Measurements from ENCODE around the gene GRID1. TPM values are rescaled to one million over a fixed set of nuclear protein-coding genes. Genes with fewer than 3 reads are reported as not detected.

GRID1 gene
- polyA plus RNA-seq, 1 donor (not counting 4 experiments of a cell fraction or from before 2014, with no cell fraction given): 0.01 TPM

DNA sequence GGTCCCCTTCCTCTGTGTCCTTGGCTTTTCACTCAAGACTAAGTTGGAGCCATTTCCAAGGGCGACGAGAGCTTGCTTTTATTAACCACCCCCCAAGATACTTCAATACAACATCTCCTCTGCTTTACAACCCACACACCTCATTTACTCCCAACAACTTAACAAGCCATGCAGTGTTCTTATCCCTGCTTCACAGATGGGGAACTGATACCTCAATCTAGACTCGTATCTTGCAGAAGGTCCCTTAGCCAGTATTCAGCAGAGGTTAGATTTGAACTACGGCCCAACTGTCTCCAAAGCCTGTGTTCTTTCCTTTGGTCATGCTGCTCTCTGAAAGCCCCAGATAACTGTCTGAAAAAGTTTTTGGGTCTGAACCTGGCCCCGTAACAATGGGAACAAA is 444.8 kb downstream of the GRID1 start:
- Histone ChIP-seq H3K4me1 (ENCODE audit: control insufficient read depth, extremely low read depth, insufficient read depth, low read length) (no peaks in the 10 kb centered on the region), H3K9me1 (ENCODE audit: control insufficient read depth, extremely low read depth, insufficient read depth, low read length) (no peaks in the 10 kb centered on the region), H3K4me2 (ENCODE audit: control insufficient read depth, extremely low read depth, insufficient read depth, low read depth, low read length) (no peak overlapping the region), H3K27ac (ENCODE audit: control insufficient read depth, insufficient read depth, low read length) (no peak overlapping the region), H3K36me3 (ENCODE audit: control insufficient read depth in 2 of 2, extremely low read depth in 1 of 2, insufficient read depth in 2 of 2, low read length in 2 of 2) (no peaks in the 10 kb centered on the region), H3K79me2 (ENCODE audit: control insufficient read depth, insufficient read depth, low read length) (no peaks in the 10 kb centered on the region), H3K4me3 (ENCODE audit: control insufficient read depth in 2 of 3, extremely low read depth in 1 of 3, insufficient read depth in 2 of 3, low read depth in 1 of 3, low read length in 3 of 3) (no peak overlapping the region), H3K9me3 (ENCODE audit: control insufficient read depth, low read depth, low read length) (no peaks in the 10 kb centered on the region), H3K9ac (ENCODE audit: control insufficient read depth, extremely low read depth, insufficient read depth, low read length) (no peak overlapping the region), H3K27me3 (ENCODE audit: control insufficient read depth, extremely low read depth, insufficient read depth, low read length) (no peaks in the 10 kb centered on the region), H4K20me1 (ENCODE audit: control insufficient read depth, extremely low read depth, insufficient read depth, low read length) (no peaks in the 10 kb centered on the region), H2AFZ (ENCODE audit: control insufficient read depth, low read length) (no peak overlapping the region)
- dilution Hi-C loops (cut with MboI; ENCODE audit: extremely low pct_ligation_motif_present, low sequenced_read_pairs): no loop called here
- no peak for FAIRE-seq
- DNase-seq (ENCODE audit: low read depth, low spot score): no peak
- TF ChIP-seq, protein P1, sequence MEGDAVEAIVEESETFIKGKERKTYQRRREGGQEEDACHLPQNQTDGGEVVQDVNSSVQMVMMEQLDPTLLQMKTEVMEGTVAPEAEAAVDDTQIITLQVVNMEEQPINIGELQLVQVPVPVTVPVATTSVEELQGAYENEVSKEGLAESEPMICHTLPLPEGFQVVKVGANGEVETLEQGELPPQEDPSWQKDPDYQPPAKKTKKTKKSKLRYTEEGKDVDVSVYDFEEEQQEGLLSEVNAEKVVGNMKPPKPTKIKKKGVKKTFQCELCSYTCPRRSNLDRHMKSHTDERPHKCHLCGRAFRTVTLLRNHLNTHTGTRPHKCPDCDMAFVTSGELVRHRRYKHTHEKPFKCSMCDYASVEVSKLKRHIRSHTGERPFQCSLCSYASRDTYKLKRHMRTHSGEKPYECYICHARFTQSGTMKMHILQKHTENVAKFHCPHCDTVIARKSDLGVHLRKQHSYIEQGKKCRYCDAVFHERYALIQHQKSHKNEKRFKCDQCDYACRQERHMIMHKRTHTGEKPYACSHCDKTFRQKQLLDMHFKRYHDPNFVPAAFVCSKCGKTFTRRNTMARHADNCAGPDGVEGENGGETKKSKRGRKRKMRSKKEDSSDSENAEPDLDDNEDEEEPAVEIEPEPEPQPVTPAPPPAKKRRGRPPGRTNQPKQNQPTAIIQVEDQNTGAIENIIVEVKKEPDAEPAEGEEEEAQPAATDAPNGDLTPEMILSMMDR (optimal IDR thresholded peaks at IDR 0.05 in 1 of 3, IDR thresholded peaks at IDR 0.05 in 1 of 3, conservative IDR thresholded peaks at IDR 0.05 in 1 of 3; ENCODE audit: extremely low read depth in 1 of 3, insufficient read depth in 2 of 3, low read length in 3 of 3): no peak
- TF ChIP-seq EZH2 (IDR thresholded peaks at IDR 0.05; ENCODE audit: low read length): no peak

DNA sequence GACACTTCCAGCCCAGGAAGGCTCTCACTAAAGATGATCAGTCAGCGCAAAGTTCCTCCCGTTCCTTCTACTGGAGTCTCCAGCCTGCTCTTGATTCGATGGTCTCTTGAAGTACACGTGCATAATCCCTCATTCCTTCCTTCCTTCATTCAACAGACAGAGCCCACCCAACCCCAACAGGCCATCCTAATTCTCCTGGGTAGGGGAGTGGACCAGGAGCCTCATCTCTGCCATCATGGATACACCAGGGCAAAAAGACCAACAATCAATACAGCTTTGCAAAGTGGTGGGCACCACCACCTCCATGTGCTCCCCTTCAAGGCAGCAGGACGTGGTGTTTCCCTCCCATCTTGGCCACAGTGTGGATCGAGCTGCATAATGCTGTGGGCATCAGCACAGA is 446.3 kb downstream of the GRID1 start:
- FAIRE-seq (no peak), DNase-seq (ENCODE audit: low read depth, low spot score) (no peak)
- Histone ChIP-seq H3K9me1 (ENCODE audit: control insufficient read depth, extremely low read depth, insufficient read depth, low read length) (no peaks in the 10 kb centered on the region), H3K4me3 (ENCODE audit: control insufficient read depth in 2 of 3, extremely low read depth in 1 of 3, insufficient read depth in 2 of 3, low read depth in 1 of 3, low read length in 3 of 3) (no peak overlapping the region), H3K4me1 (ENCODE audit: control insufficient read depth, extremely low read depth, insufficient read depth, low read length) (no peaks in the 10 kb centered on the region), H4K20me1 (ENCODE audit: control insufficient read depth, extremely low read depth, insufficient read depth, low read length) (no peaks in the 10 kb centered on the region), H3K27ac (ENCODE audit: control insufficient read depth, insufficient read depth, low read length) (no peak overlapping the region), H3K4me2 (ENCODE audit: control insufficient read depth, extremely low read depth, insufficient read depth, low read depth, low read length) (no peak overlapping the region), H3K36me3 (ENCODE audit: control insufficient read depth in 2 of 2, extremely low read depth in 1 of 2, insufficient read depth in 2 of 2, low read length in 2 of 2) (no peaks in the 10 kb centered on the region), H2AFZ (ENCODE audit: control insufficient read depth, low read length) (no peak overlapping the region), H3K9me3 (ENCODE audit: control insufficient read depth, low read depth, low read length) (no peaks in the 10 kb centered on the region), H3K9ac (ENCODE audit: control insufficient read depth, extremely low read depth, insufficient read depth, low read length) (no peak overlapping the region), H3K79me2 (ENCODE audit: control insufficient read depth, insufficient read depth, low read length) (no peaks in the 10 kb centered on the region), H3K27me3 (ENCODE audit: control insufficient read depth, extremely low read depth, insufficient read depth, low read length) (no peaks in the 10 kb centered on the region)
- dilution Hi-C loops (cut with MboI; ENCODE audit: extremely low pct_ligation_motif_present, low sequenced_read_pairs): no loop called here
- TF ChIP-seq EZH2 (IDR thresholded peaks at IDR 0.05; ENCODE audit: low read length): no peak
- TF ChIP-seq, protein P1 (optimal IDR thresholded peaks at IDR 0.05 in 1 of 3, IDR thresholded peaks at IDR 0.05 in 1 of 3, conservative IDR thresholded peaks at IDR 0.05 in 1 of 3; ENCODE audit: extremely low read depth in 1 of 3, insufficient read depth in 2 of 3, low read length in 3 of 3): no peak
